WTC11 (cell line): ENCODE results near the gene LTBP4. TPM values are rescaled to one million over a fixed set of nuclear protein-coding genes. Genes with fewer than 3 reads are reported as not detected.
A peak's percentile ranks its signal among the peaks of the same experiment; 100 is the strongest.

Experiments used
- ATAC-seq: fragments of 200-7000 bp; cut with Tn5 transposase; 2 replicates; pipeline ENCODE4 v1.10.0; 2021; ENCODE audit warnings: mild to moderate bottlenecking, moderate library complexity
- CTCF ChIA-PET: fragments of 300-600 bp; sonication (Branson Sonifier 250); formaldehyde crosslinking; loops from one replicate; lab custom pipeline; 2021; ENCODE audit warnings: antibody characterized with exemption; lab: Charles Lee
- POLR2A ChIA-PET: fragments of 350-600 bp; sonication (Branson Sonifier 250); formaldehyde crosslinking; loops from one replicate; lab custom pipeline; 2021; ENCODE audit warnings: antibody characterized with exemption; lab: Charles Lee
- DNase-seq: peaks from one replicate; pipeline ENCODE4 v3.0.0; 2021; ENCODE audit warnings: low spot score
- H3K27ac Mint-ChIP-seq: 2 replicates; pipeline ENCODE4 v1.8.0; 2021; ENCODE audit warnings: mixed read lengths
- H3K27me3 Mint-ChIP-seq: 2 replicates; pipeline ENCODE4 v1.8.0; 2021; ENCODE audit warnings: low read depth, mild to moderate bottlenecking, moderate library complexity, mixed read lengths
- H3K36me3 Mint-ChIP-seq: 2 replicates; pipeline ENCODE4 v1.8.0; 2021; ENCODE audit warnings: mixed read lengths
- H3K4me1 Mint-ChIP-seq: 2 replicates; pipeline ENCODE4 v1.8.0; 2022; ENCODE audit warnings: mixed read lengths
- H3K4me3 Mint-ChIP-seq: 2 replicates; pipeline ENCODE4 v1.8.0; 2021; ENCODE audit warnings: mild to moderate bottlenecking, moderate library complexity, mixed read lengths
- H3K9me3 Mint-ChIP-seq: 2 replicates; pipeline ENCODE4 v1.8.0; 2021; ENCODE audit warnings: mixed read lengths
- ATF1 ChIP-seq: sonication (generic); formaldehyde crosslinking; IDR thresholded peaks from 2 replicates; pipeline ENCODE4 v1.8.1; 2023; ENCODE audit warnings: mild to moderate bottlenecking, moderate library complexity, missing genetic modification reagents
- ATF2 ChIP-seq: sonication (generic); formaldehyde crosslinking; IDR thresholded peaks from 2 replicates; pipeline ENCODE4 v1.8.1; 2022; ENCODE audit warnings: low read depth, missing genetic modification reagents, borderline replicate concordance
- CREB1 ChIP-seq: sonication (generic); formaldehyde crosslinking; IDR thresholded peaks from 2 replicates; pipeline ENCODE4 v1.8.0; 2023; ENCODE audit warnings: mild to moderate bottlenecking, missing genetic modification reagents
- FOXJ3 ChIP-seq: sonication (generic); formaldehyde crosslinking; IDR thresholded peaks from 2 replicates; pipeline ENCODE4 v1.9.0; 2021; ENCODE audit warnings: missing genetic modification reagents, mild to moderate bottlenecking, borderline replicate concordance
- FOXK1 ChIP-seq: sonication (generic); formaldehyde crosslinking; IDR thresholded peaks from 2 replicates; pipeline ENCODE4 v1.8.0; 2022; ENCODE audit warnings: mild to moderate bottlenecking, moderate library complexity, missing genetic modification reagents
- GTF2I ChIP-seq: fragments of 250-450 bp; sonication (Bioruptor Pico); conservative IDR thresholded peaks from 2 replicates; pipeline ENCODE4 v1.4.0; 2021; ENCODE audit warnings: mild to moderate bottlenecking
- JUN ChIP-seq: sonication (generic); formaldehyde crosslinking; IDR thresholded peaks from 2 replicates; pipeline ENCODE4 v1.8.0; 2023; ENCODE audit warnings: mild to moderate bottlenecking, missing genetic modification reagents
- MAX ChIP-seq: sonication (generic); formaldehyde crosslinking; IDR thresholded peaks from 2 replicates; pipeline ENCODE4 v1.8.0; 2022; ENCODE audit warnings: mild to moderate bottlenecking, missing genetic modification reagents
- NFE2L1 ChIP-seq: sonication (generic); formaldehyde crosslinking; IDR thresholded peaks from 2 replicates; pipeline ENCODE4 v1.8.1; 2023; ENCODE audit warnings: missing genetic modification reagents
- NFYB ChIP-seq: sonication (generic); formaldehyde crosslinking; conservative IDR thresholded peaks from 2 replicates; pipeline ENCODE4 v1.8.0; 2022; ENCODE audit warnings: low read depth, missing genetic modification reagents
- NR1H2 ChIP-seq: sonication (generic); formaldehyde crosslinking; IDR thresholded peaks from 2 replicates; pipeline ENCODE4 v1.9.0; 2021; ENCODE audit warnings: mild to moderate bottlenecking, moderate library complexity, missing genetic modification reagents
- SMAD3 ChIP-seq: sonication (generic); formaldehyde crosslinking; IDR thresholded peaks from 2 replicates; pipeline ENCODE4 v1.8.0; 2022; ENCODE audit warnings: missing genetic modification reagents, mild to moderate bottlenecking, borderline replicate concordance
- SMAD4 ChIP-seq: sonication (generic); formaldehyde crosslinking; IDR thresholded peaks from 2 replicates; pipeline ENCODE4 v1.8.0; 2022; ENCODE audit warnings: mild to moderate bottlenecking, missing genetic modification reagents
- SOX15 ChIP-seq: fragments of 250-450 bp; sonication (Bioruptor Pico); IDR thresholded peaks from 2 replicates; pipeline ENCODE4 v1.9.0; 2021; ENCODE audit warnings: mild to moderate bottlenecking
- SP1 ChIP-seq: sonication (generic); formaldehyde crosslinking; conservative IDR thresholded peaks from 2 replicates; pipeline ENCODE4 v1.8.1; 2022; ENCODE audit warnings: missing genetic modification reagents
- STAT6 ChIP-seq: sonication (generic); formaldehyde crosslinking; conservative IDR thresholded peaks from 2 replicates; pipeline ENCODE4 v1.8.1; 2023; ENCODE audit warnings: mild to moderate bottlenecking, low read depth, missing genetic modification reagents, moderate library complexity
- TEAD1 ChIP-seq: sonication (generic); formaldehyde crosslinking; IDR thresholded peaks from 2 replicates; pipeline ENCODE4 v1.8.0; 2022; ENCODE audit warnings: mild to moderate bottlenecking, missing genetic modification reagents
- ZBTB43 ChIP-seq: sonication (generic); formaldehyde crosslinking; IDR thresholded peaks from 2 replicates; pipeline ENCODE4 v1.8.1; 2023; ENCODE audit warnings: mild to moderate bottlenecking, missing genetic modification reagents
- ZNF138 ChIP-seq: sonication (generic); formaldehyde crosslinking; conservative IDR thresholded peaks from 2 replicates; pipeline ENCODE4 v1.8.1; 2022; ENCODE audit warnings: mild to moderate bottlenecking, moderate library complexity, missing genetic modification reagents
- ZNF423 ChIP-seq: fragments of 250-450 bp; sonication (Bioruptor Pico); IDR thresholded peaks from 2 replicates; pipeline ENCODE4 v2.1.2; 2022; ENCODE audit warnings: mild to moderate bottlenecking, moderate library complexity
- ZNF671 ChIP-seq: fragments of 250-450 bp; sonication (Bioruptor Pico); IDR thresholded peaks from 2 replicates; pipeline ENCODE4 v1.8.0; 2021; ENCODE audit warnings: mild to moderate bottlenecking
- total RNA-seq: library from RNA; stranded (reverse); gene quantifications from 3 replicates; pipeline ENCODE4 v1.2.3, GENCODE V29; 2021
- TF ChIP-seq, protein P1 (sequence below): fragments of 250-450 bp; sonication (Bioruptor Pico); conservative IDR thresholded peaks from 2 replicates; pipeline ENCODE4 v1.9.0; 2021; ENCODE audit warnings: mild to moderate bottlenecking

LTBP4 gene
- total RNA-seq, 1 experiment from 2014 or later: 125 TPM

- CTCF ChIA-PET: interaction anchor here (0.8 to 2.1 kb wide), 4 partner anchors 12 to 35 kb away, joined by 3 to 9 read pairs (median 4); no protein-coding TSS in a partner anchor
- peak; percentile 14 for ATAC-seq
- H3K36me3 Mint-ChIP-seq: peaks cover 28% of the 10 kb centered on the region
- peak overlapping the region; percentile 37; the same call in 1 of the 2 replicates for H3K27ac Mint-ChIP-seq
- TF ChIP-seq GTF2I (CRISPR knock-in tag): peak; percentile 70; the same call in 1 of the 2 replicates
- TF ChIP-seq, protein P1, sequence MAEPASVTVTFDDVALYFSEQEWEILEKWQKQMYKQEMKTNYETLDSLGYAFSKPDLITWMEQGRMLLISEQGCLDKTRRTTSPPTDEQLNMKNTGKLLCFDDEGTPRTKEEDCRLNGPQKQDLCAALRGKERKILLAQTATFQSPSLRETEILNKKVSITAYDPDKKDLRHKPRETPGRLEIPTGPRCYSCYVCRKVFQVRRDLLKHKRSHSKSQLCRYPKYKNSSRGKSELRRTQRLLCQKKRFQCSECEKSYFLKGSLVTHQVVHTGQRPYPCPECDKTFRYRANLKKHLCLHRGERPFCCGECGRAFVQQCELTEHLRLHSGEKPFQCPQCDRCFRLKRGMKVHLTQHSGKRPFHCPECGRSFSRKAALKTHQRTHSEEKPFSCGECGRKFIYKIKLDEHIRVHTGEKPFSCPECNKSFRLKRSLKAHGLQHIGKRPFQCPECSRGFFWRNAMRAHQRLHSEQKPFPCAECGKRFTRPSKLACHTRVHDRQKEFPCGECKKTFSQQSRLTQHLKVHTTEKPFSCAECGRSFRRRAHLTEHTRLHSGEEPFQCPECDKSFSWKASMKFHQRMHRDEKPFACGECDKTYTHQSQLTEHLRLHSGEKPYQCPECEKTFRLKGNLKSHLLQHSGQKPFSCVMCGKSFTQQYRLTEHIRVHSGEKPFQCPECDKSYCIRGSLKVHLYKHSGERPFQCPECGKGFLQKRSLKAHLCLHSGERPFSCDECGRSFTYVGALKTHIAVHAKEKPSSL (CRISPR knock-in tag): no peak
- TF ChIP-seq, all 79 proteins: peak for 1
- peaks cover 43% of the 10 kb centered on the region for H3K4me1 Mint-ChIP-seq
- peak; percentile 56 for DNase-seq
- H3K27me3 Mint-ChIP-seq: peaks cover 5% of the 10 kb centered on the region
- no peak overlapping the region for H3K4me3 Mint-ChIP-seq
- POLR2A ChIA-PET: no interaction called here
- no peaks in the 10 kb centered on the region for H3K9me3 Mint-ChIP-seq
Measured at GRCh38 chr19:40627486-40628279, 26.5 kb downstream of the LTBP4 start.

DNA sequence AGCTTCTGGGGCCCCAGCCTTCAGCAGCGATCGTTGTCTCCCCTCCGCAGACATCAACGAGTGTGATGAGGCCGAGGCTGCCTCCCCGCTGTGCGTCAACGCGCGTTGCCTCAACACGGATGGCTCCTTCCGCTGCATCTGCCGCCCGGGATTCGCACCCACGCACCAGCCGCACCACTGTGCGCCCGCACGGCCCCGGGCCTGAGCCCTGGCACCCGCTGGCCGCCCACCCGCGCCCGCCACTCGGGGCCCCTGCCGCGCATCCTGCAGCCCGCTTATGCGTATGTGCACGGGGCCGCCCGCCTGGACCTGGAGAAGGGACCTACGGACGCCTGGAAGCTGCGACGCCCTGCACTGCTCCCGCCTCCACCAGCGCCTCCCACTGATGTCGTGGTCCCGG lies 28.2 kb downstream of the LTBP4 start:
- ATAC-seq (no peak), DNase-seq (no peak)
- Mint-ChIP-seq H3K4me1 (peaks cover 46% of the 10 kb centered on the region), H3K27ac (no peak overlapping the region), H3K27me3 (peaks cover 22% of the 10 kb centered on the region), H3K9me3 (no peaks in the 10 kb centered on the region), H3K36me3 (peaks cover 28% of the 10 kb centered on the region), H3K4me3 (no peak overlapping the region)
- POLR2A ChIA-PET: no interaction called here
- TF ChIP-seq FOXJ3 (CRISPR knock-in tag) (no peak), STAT6 (CRISPR knock-in tag) (no peak), NFE2L1 (no peak), TEAD1 (no peak), SMAD3 (CRISPR knock-in tag) (no peak), ZNF423 (no peak), NFYB (CRISPR knock-in tag) (no peak), SP1 (CRISPR knock-in tag) (no peak), SOX15 (CRISPR knock-in tag) (no peak), NR1H2 (CRISPR knock-in tag) (no peak), ATF2 (CRISPR knock-in tag) (no peak), ZNF138 (no peak), CREB1 (CRISPR knock-in tag) (no peak)
- CTCF ChIA-PET: no interaction called here

DNA sequence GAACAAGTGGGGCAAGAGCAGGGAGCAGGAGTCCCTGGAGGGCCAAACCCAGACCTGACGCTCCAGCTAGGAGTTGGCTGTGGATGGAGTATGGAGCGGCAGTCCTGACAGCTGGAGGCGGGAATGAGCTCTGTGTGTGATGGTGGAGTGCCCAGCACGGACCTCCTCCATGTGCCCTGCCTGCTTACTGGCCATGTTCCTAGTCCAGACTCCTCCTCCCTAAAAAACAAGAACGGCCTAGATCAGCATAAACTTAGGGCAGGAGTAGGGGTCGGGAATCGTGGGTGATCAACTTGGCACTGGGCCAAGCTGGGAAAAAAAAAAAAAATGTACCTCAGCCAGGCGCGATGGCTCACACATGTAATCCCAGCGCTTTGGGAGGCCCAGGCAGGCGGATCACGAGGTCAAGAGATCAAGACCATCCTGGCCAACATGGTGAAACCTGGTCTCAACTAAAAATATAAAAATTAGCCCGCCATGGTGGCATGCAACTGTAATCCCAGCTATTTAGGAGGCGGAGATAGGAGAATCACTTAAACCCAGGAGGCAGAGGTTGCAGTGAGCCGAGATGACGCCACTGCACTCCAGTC lies 29.5 kb downstream of the LTBP4 start:
- DNase-seq (no peak), ATAC-seq (no peak)
- TF ChIP-seq JUN (CRISPR knock-in tag) (no peak), ZBTB43 (no peak), ATF1 (CRISPR knock-in tag) (no peak), MAX (CRISPR knock-in tag) (no peak), SMAD4 (CRISPR knock-in tag) (no peak), SP1 (CRISPR knock-in tag) (no peak), ZNF671 (CRISPR knock-in tag) (no peak), TEAD1 (no peak), FOXK1 (CRISPR knock-in tag) (no peak)
- Mint-ChIP-seq H3K9me3 (no peaks in the 10 kb centered on the region), H3K4me1 (peaks cover 44% of the 10 kb centered on the region), H3K27me3 (peaks cover 35% of the 10 kb centered on the region), H3K27ac (no peak overlapping the region), H3K36me3 (peaks cover 21% of the 10 kb centered on the region), H3K4me3 (no peak overlapping the region)
- POLR2A ChIA-PET: interaction anchor here (0.5 kb wide), 1 partner anchor 60 kb away, joined by 4 read pairs; no protein-coding TSS in a partner anchor
- CTCF ChIA-PET: interaction anchor here (0.8 to 2.0 kb wide), 5 partner anchors 17 to 346 kb away, joined by 3 to 6 read pairs (median 3); no protein-coding TSS in a partner anchor
